Measurements from ENCODE around the gene PKDCC.

DNA sequence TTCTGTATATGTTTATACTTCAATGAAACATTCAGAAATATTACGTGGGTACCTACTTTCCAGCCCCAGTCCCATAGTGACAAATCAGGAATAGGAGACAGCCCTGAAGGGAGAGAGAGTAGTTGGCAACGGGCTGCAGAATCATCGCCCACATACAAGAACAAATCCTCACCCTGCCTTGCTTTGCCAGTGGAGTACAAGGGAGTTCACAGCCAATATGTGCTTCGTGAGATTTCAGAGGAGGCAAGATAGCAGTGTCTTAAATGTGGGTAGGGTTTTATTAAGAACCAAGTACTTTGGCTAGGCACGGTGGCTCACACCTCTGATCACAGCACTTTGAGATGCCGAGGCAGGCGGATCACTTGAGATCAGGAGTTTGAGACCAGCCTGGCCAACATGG, 40.3 kb upstream of the PKDCC start:
- TF ChIP-seq, protein P1, sequence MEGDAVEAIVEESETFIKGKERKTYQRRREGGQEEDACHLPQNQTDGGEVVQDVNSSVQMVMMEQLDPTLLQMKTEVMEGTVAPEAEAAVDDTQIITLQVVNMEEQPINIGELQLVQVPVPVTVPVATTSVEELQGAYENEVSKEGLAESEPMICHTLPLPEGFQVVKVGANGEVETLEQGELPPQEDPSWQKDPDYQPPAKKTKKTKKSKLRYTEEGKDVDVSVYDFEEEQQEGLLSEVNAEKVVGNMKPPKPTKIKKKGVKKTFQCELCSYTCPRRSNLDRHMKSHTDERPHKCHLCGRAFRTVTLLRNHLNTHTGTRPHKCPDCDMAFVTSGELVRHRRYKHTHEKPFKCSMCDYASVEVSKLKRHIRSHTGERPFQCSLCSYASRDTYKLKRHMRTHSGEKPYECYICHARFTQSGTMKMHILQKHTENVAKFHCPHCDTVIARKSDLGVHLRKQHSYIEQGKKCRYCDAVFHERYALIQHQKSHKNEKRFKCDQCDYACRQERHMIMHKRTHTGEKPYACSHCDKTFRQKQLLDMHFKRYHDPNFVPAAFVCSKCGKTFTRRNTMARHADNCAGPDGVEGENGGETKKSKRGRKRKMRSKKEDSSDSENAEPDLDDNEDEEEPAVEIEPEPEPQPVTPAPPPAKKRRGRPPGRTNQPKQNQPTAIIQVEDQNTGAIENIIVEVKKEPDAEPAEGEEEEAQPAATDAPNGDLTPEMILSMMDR (IDR thresholded peaks at IDR 0.05): no peak
- TF ChIP-seq EP300 (IDR thresholded peaks at IDR 0.05): no peak

All from suprapubic skin (tissue), 3 donors.